Measurements from ENCODE around the gene APOBEC3C. TPM values are rescaled to one million over a fixed set of nuclear protein-coding genes. Genes with fewer than 3 reads are reported as not detected.

The APOBEC3C gene
- polyA plus RNA-seq, 1 of the 3 experiments (the other 2 are of a cell fraction) = 11.7 TPM

- Histone ChIP-seq H3K36me3 (replicated peaks in 1 of 2; ENCODE audit: control insufficient read depth in 1 of 2, insufficient read depth in 2 of 2, low read length in 1 of 2) (no peaks in the 10 kb centered on the region), H2AFZ (ENCODE audit: low read depth) (no peak overlapping the region), H3K4me3 (ENCODE audit: low read depth in 2 of 2, low read length in 1 of 2) (no peak overlapping the region), H3K4me1 (ENCODE audit: control insufficient read depth in 1 of 2, insufficient read depth in 2 of 2, low read depth in 1 of 2, low read length in 1 of 2) (no peaks in the 10 kb centered on the region; a peak in 1 of 4 replicates), H3K27me3 (ENCODE audit: insufficient read depth) (no peaks in the 10 kb centered on the region; the same call in 1 of the 2 replicates), H3K9me3 (no peaks in the 10 kb centered on the region), H3K9me2 (no peaks in the 10 kb centered on the region), H4K20me1 (ENCODE audit: insufficient read depth) (no peaks in the 10 kb centered on the region), H3K27ac (ENCODE audit: low read depth in 2 of 2, low read length in 1 of 2) (no peak overlapping the region), H3F3A (replicated peaks; ENCODE audit: insufficient read depth) (no peaks in the 10 kb centered on the region), H3K9ac (no peak overlapping the region), H3K79me2 (ENCODE audit: insufficient read depth) (no peaks in the 10 kb centered on the region), H3K4me2 (no peak overlapping the region)
- DNase-seq = no peak
- WGBS (ENCODE audit: low lambda C conversion rate) = no CpG with 5 or more reads among the region's 3 CpGs
- ChIA-PET POLR2A (no interaction called here), CTCF (no interaction called here)
- TF ChIP-seq NRF1 (IDR thresholded peaks at IDR 0.05; ENCODE audit: low read depth, low read length) = no peak
- TF ChIP-seq FOSL2 (IDR thresholded peaks at IDR 0.05; ENCODE audit: borderline replicate concordance, low read depth) = no peak
- no peak for TF ChIP-seq YY1 (IDR thresholded peaks at IDR 0.05; ENCODE audit: low read depth)
- TF ChIP-seq ELF1 (IDR thresholded peaks at IDR 0.05) = no peak
- TF ChIP-seq POLR2AphosphoS5 (IDR thresholded peaks at IDR 0.05; ENCODE audit: low read depth, low read length) = no peak
- no peak for TF ChIP-seq FOXM1 (IDR thresholded peaks at IDR 0.05; ENCODE audit: low read depth)
- no peak for TF ChIP-seq USF1 (IDR thresholded peaks at IDR 0.05; ENCODE audit: borderline replicate concordance, low read depth)
- TF ChIP-seq REST (IDR thresholded peaks at IDR 0.05; ENCODE audit: low read depth, low read length) = no peak
- no peak for TF ChIP-seq RAD21 (IDR thresholded peaks at IDR 0.05; ENCODE audit: low read length)
- TF ChIP-seq PBX3 (IDR thresholded peaks at IDR 0.05) = no peak
- TF ChIP-seq RCOR1 (IDR thresholded peaks at IDR 0.05; ENCODE audit: low read length) = no peak
- TF ChIP-seq MAX (IDR thresholded peaks at IDR 0.05; ENCODE audit: low read depth) = no peak
- TF ChIP-seq MEF2A (IDR thresholded peaks at IDR 0.05; ENCODE audit: borderline replicate concordance, low read depth) = no peak
- TF ChIP-seq RFX5 (IDR thresholded peaks at IDR 0.05; ENCODE audit: low read length) = no peak
Measured at GRCh38 chr22:38997518-38997917, 16.5 kb upstream of the APOBEC3C start.
